H9 (cell line): ENCODE results near the gene TRMT61A. TPM values are rescaled to one million over a fixed set of nuclear protein-coding genes. Genes with fewer than 3 reads are reported as not detected.

Experiments
- DNase-seq: peaks from one replicate; pipeline ENCODE4 v3.0.0-alpha.2; 2017
- H2AFZ ChIP-seq: one replicate; pipeline ENCODE4 v1.6.1; 2013; ENCODE audit warnings: mild to moderate bottlenecking, low read length, control low read depth, moderate library complexity
- H2AK5ac ChIP-seq: 2 replicates; pipeline ENCODE4 v1.6.1; 2013; ENCODE audit warnings: low read length, control low read depth, mixed read lengths; ENCODE audit not compliant: insufficient read length
- H2BK120ac ChIP-seq: one replicate; pipeline ENCODE4 v1.6.1; 2013; ENCODE audit warnings: low read depth, mild to moderate bottlenecking, low read length, control low read depth, inconsistent platforms; ENCODE audit not compliant: poor library complexity, severe bottlenecking
- H2BK12ac ChIP-seq: 2 replicates; pipeline ENCODE4 v1.6.1; 2013; ENCODE audit warnings: low read length, control low read depth, mixed read lengths, low read depth; ENCODE audit not compliant: insufficient read length
- H2BK15ac ChIP-seq: 2 replicates; pipeline ENCODE4 v1.6.1; 2013; ENCODE audit warnings: low read depth, low read length, control low read depth
- H2BK20ac ChIP-seq: one replicate; pipeline ENCODE4 v1.6.1; 2013; ENCODE audit warnings: low read depth, mild to moderate bottlenecking, low read length, control low read depth, inconsistent platforms; ENCODE audit not compliant: poor library complexity, severe bottlenecking
- H2BK5ac ChIP-seq: 2 replicates; pipeline ENCODE4 v1.6.1; 2013; ENCODE audit warnings: low read length, control low read depth, mixed read lengths; ENCODE audit not compliant: insufficient read length
- H3K14ac ChIP-seq: 2 replicates; pipeline ENCODE4 v1.6.1; 2013; ENCODE audit warnings: low read length, control low read depth; ENCODE audit not compliant: insufficient read depth
- H3K18ac ChIP-seq: 2 replicates; pipeline ENCODE4 v1.6.1; 2013; ENCODE audit warnings: low read depth, mild to moderate bottlenecking, mixed read lengths, low read length, control low read depth; ENCODE audit not compliant: insufficient read length
- H3K23ac ChIP-seq: 2 replicates; pipeline ENCODE4 v1.6.1; 2013; ENCODE audit warnings: low read length, control low read depth, mixed read lengths, low read depth; ENCODE audit not compliant: insufficient read length
- H3K23me2 ChIP-seq: 2 replicates; pipeline ENCODE4 v1.6.1; 2013; ENCODE audit warnings: low read depth, mild to moderate bottlenecking, mixed read lengths, low read length, control low read depth; ENCODE audit not compliant: insufficient read length, poor library complexity, severe bottlenecking
- H3K27ac ChIP-seq: 2 replicates; pipeline ENCODE4 v1.5.1; 2013; ENCODE audit warnings: low read length, control low read depth, mixed read lengths, low read depth; ENCODE audit not compliant: insufficient read length
- H3K27me3 ChIP-seq: 2 replicates; pipeline ENCODE4 v1.6.1; 2013; ENCODE audit warnings: low read length, control low read depth, inconsistent platforms; ENCODE audit not compliant: insufficient read depth
- H3K4ac ChIP-seq: 2 replicates; pipeline ENCODE4 v1.6.1; 2013; ENCODE audit warnings: low read depth, mild to moderate bottlenecking, control low read depth, inconsistent platforms, low read length, moderate library complexity
- H3K4me1 ChIP-seq: 2 replicates; pipeline ENCODE4 v1.6.1; 2013; ENCODE audit warnings: low read length, control low read depth, inconsistent platforms; ENCODE audit not compliant: insufficient read depth
- H3K4me2 ChIP-seq: 2 replicates; pipeline ENCODE4 v1.6.1; 2013; ENCODE audit warnings: low read length, control low read depth, mixed read lengths; ENCODE audit not compliant: insufficient read length, insufficient read depth
- H3K56ac ChIP-seq: 2 replicates; pipeline ENCODE4 v1.6.1; 2013; ENCODE audit warnings: low read depth, mild to moderate bottlenecking, mixed read lengths, low read length, control low read depth; ENCODE audit not compliant: insufficient read length
- H3K79me1 ChIP-seq: 2 replicates; pipeline ENCODE4 v1.6.1; 2013; ENCODE audit warnings: low read depth, mild to moderate bottlenecking, moderate library complexity, low read length, control low read depth, inconsistent platforms; ENCODE audit not compliant: insufficient read depth, poor library complexity, severe bottlenecking
- H3K79me2 ChIP-seq: 2 replicates; pipeline ENCODE4 v1.6.1; 2013; ENCODE audit warnings: low read length, control low read depth, inconsistent platforms; ENCODE audit not compliant: insufficient read depth
- H3K9ac ChIP-seq: 2 replicates; pipeline ENCODE4 v1.6.1; 2013; ENCODE audit warnings: low read length, control low read depth, mixed read lengths; ENCODE audit not compliant: insufficient read length; ENCODE audit errors: extremely low read depth
- H3K9me3 ChIP-seq: one replicate; pipeline ENCODE4 v1.6.1; 2013; ENCODE audit warnings: low read depth, low read length, inconsistent platforms; ENCODE audit not compliant: control insufficient read depth
- H3T11ph ChIP-seq: one replicate; pipeline ENCODE4 v1.6.1; 2013; ENCODE audit warnings: mild to moderate bottlenecking, low read length, control low read depth, inconsistent platforms
- H4K20me1 ChIP-seq: one replicate; pipeline ENCODE4 v1.6.1; 2013; ENCODE audit not compliant: control insufficient read depth, insufficient read length, insufficient read depth
- H4K5ac ChIP-seq: 2 replicates; pipeline ENCODE4 v1.6.1; 2013; ENCODE audit warnings: low read depth, mild to moderate bottlenecking, mixed read lengths, low read length, control low read depth; ENCODE audit not compliant: insufficient read length
- H4K8ac ChIP-seq: replicated peaks from 2 replicates; pipeline ENCODE4 v1.6.1; 2013; ENCODE audit warnings: low read length, control low read depth, mixed read lengths, low read depth; ENCODE audit not compliant: insufficient read length
- H4K91ac ChIP-seq: 2 replicates; pipeline ENCODE4 v1.6.1; 2013; ENCODE audit warnings: low read depth, mild to moderate bottlenecking, moderate library complexity, mixed read lengths, low read length, control low read depth; ENCODE audit not compliant: insufficient read length
- H3K27ac Mint-ChIP-seq, 3 experiments: 2 replicates in 2 of 3; 3 replicates in 1 of 3; pipeline ENCODE4 v1.8.0; 2020 to 2021; ENCODE audit warnings: mixed read lengths in 3 of 3, mild to moderate bottlenecking in 1 of 3, moderate library complexity in 1 of 3
- H3K27me3 Mint-ChIP-seq: 2 replicates; pipeline ENCODE4 v1.8.0; 2021; ENCODE audit warnings: low read depth, mild to moderate bottlenecking, moderate library complexity, mixed read lengths
- H3K36me3 Mint-ChIP-seq, 3 experiments: 2 replicates in 2 of 3; 3 replicates in 1 of 3; pipeline ENCODE4 v1.8.0; 2020 to 2021; ENCODE audit warnings: low read depth in 3 of 3, mixed read lengths in 3 of 3; ENCODE audit not compliant: insufficient read depth in 1 of 3
- H3K4me1 Mint-ChIP-seq, 2 experiments: 2 replicates each; pipeline ENCODE4 v1.8.0; 2020; ENCODE audit warnings: mixed read lengths in 2 of 2
- H3K4me3 Mint-ChIP-seq, 2 experiments: 2 replicates in 1 of 2; 3 replicates in 1 of 2; pipeline ENCODE4 v1.8.0; 2020 to 2021; ENCODE audit warnings: mild to moderate bottlenecking in 2 of 2, mixed read lengths in 2 of 2, moderate library complexity in 1 of 2
- H3K9me3 Mint-ChIP-seq, 2 experiments: 2 replicates in 1 of 2; 3 replicates in 1 of 2; pipeline ENCODE4 v1.8.0; 2020; ENCODE audit warnings: mild to moderate bottlenecking in 2 of 2, mixed read lengths in 2 of 2, moderate library complexity in 1 of 2
- CTCF ChIP-seq: fragments of 200-600 bp; sonication (generic); conservative IDR thresholded peaks from 3 replicates; pipeline ENCODE4 v1.8.0; 2021; ENCODE audit warnings: antibody characterized with exemption, mild to moderate bottlenecking
- WGBS: extraction: QIAGEN DNeasy Blood & Tissue Kit; methylation state at CpG from one replicate; pipeline ENCODE4 v1.1.7; 2013; ENCODE audit warnings: missing lambda C conversion rate, low lambda C conversion rate, mixed read lengths; ENCODE audit not compliant: insufficient read length; ENCODE audit errors: extremely low coverage; 5-methylcytosine and 5-hydroxymethylcytosine counted together
- total RNA-seq: library from RNA; stranded (reverse); gene quantifications from 2 replicates; pipeline ENCODE4 v1.2.1, GENCODE V29; 2021

TRMT61A gene
- total RNA-seq, 1 experiment from 2014 or later = 21.9 TPM

DNA sequence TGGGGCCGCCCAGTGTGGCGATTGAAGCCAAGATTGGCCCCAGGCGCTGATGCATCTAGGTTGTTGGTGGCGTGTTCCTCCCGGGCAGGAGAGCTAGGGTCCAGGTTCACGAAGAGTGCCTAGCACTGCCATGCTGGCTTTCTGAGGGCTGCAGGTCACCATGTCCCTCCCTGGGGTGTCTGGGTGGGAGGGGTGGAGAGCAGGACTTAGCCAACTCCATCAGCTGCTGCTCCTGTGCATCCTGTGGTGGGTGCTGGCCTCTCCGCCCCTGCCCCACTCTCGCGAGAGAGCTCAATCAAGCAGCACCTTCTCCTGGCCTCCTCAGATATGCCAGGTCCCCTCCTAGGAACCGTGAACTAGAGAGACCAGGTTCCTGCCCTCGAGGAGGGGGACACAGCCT lies 1.8 kb downstream of the TRMT61A start:
- Mint-ChIP-seq H3K27ac (no peak overlapping the region), H3K4me3 (peak overlapping the region; percentile 91 to 97; a peak in 3 of 5 replicates), H3K27me3 (peaks cover 8% of the 10 kb centered on the region), H3K4me1 (peaks cover 11 to 22% of the 10 kb centered on the region in 2 experiments), H3K9me3 (no peaks in the 10 kb centered on the region; a peak in 2 of 5 replicates), H3K36me3 (peaks cover 0 to 8% (median 4%) of the 10 kb centered on the region in 3 experiments; a peak in 5 of 7 replicates)
- Histone ChIP-seq H4K8ac (no peak overlapping the region), H4K91ac (no peak overlapping the region), H2BK15ac (no peak overlapping the region), H3K4me1 (no peaks in the 10 kb centered on the region; the same call in 1 of the 2 replicates), H3K4me2 (no peak overlapping the region), H3K14ac (no peak overlapping the region), H3K23me2 (peaks cover 8% of the 10 kb centered on the region), H2BK120ac (no peak overlapping the region), H3K27ac (no peak overlapping the region), H3K9me3 (no peaks in the 10 kb centered on the region), H2BK20ac (no peak overlapping the region), H3K23ac (no peak overlapping the region), H2AFZ (no peak overlapping the region), H2AK5ac (no peak overlapping the region), H3T11ph (no peak overlapping the region), H3K79me2 (peaks cover 10% of the 10 kb centered on the region; the same call in 1 of the 2 replicates), H3K9ac (no peak overlapping the region), H4K20me1 (peaks cover 4% of the 10 kb centered on the region), H4K5ac (no peak overlapping the region), H3K18ac (no peak overlapping the region), H3K4ac (no peak overlapping the region), H2BK5ac (no peak overlapping the region), H3K56ac (no peak overlapping the region), H2BK12ac (no peak overlapping the region), H3K27me3 (no peaks in the 10 kb centered on the region), H3K79me1 (peaks cover 13% of the 10 kb centered on the region)
- TF ChIP-seq CTCF = no peak
- no CpG with 5 or more reads among the region's 11 CpGs for WGBS
- DNase-seq = no peak
